MV-4-11 (cell line): ENCODE measurements around the gene SNX15.
"Not testable (repeated sequence)": the region's sequence is repeated elsewhere in the genome, so short reads cannot be mapped to it uniquely, and the experiment has no call there.

Experiments used
- DNase-seq: peaks from one replicate; lab custom pipeline; 2025; lab: John Stamatoyannopoulos, UW

The SNX15 gene

GRCh38 chr11:65016705-65017104, 10.5 kb upstream of the SNX15 start:
- DNase-seq: no peak

GRCh38 chr11:65017937-65018336, 9.3 kb upstream of the SNX15 start:
- no peak for DNase-seq

GRCh38 chr11:65019824-65020223, 7.4 kb upstream of the SNX15 start:
- no peak for DNase-seq

- no peak for DNase-seq
Measured at GRCh38 chr11:65021003-65021402, 6.2 kb upstream of the SNX15 start.

GRCh38 chr11:65021509-65021908, 5.7 kb upstream of the SNX15 start:
- no peak for DNase-seq

- DNase-seq: not testable (repeated sequence)
Measured at GRCh38 chr11:65023502-65023901, 3.7 kb upstream of the SNX15 start.

GRCh38 chr11:65026810-65027209, 429 bp upstream of the SNX15 start:
- no peak for DNase-seq

- no peak for DNase-seq
Measured at GRCh38 chr11:65032216-65032615, 5.0 kb downstream of the SNX15 start.

- DNase-seq: no peak
Measured at GRCh38 chr11:65034423-65034822, 7.2 kb downstream of the SNX15 start.

- no peak for DNase-seq
Measured at GRCh38 chr11:65035579-65035978, 8.3 kb downstream of the SNX15 start.

- DNase-seq: no peak
Measured at GRCh38 chr11:65036931-65037330, 9.7 kb downstream of the SNX15 start.

GRCh38 chr11:65040520-65040846, 13.2 kb downstream of the SNX15 start:
- no peak for DNase-seq

GRCh38 chr11:65040847-65041622, 13.8 kb downstream of the SNX15 start, which contains the start of gene SAC3D1:
SAC3D1 (plus strand) TSS chr11:65041210; CDS start chr11:65041293, 83 bp downstream.
- DNase-seq: peak; percentile 97

- no peak for DNase-seq
Measured at GRCh38 chr11:65042891-65043290, 15.7 kb downstream of the SNX15 start.

- peak; percentile 65 for DNase-seq
Measured at GRCh38 chr11:65043881-65044501, 16.8 kb downstream of the SNX15 start.

- DNase-seq: no peak
Measured at GRCh38 chr11:65045061-65045460, 17.8 kb downstream of the SNX15 start.

GRCh38 chr11:65045728-65046127, 18.5 kb downstream of the SNX15 start:
- no peak for DNase-seq

- DNase-seq: no peak
Measured at GRCh38 chr11:65047581-65048422, 20.6 kb downstream of the SNX15 start.

GRCh38 chr11:65051398-65051858, 24.2 kb downstream of the SNX15 start:
- no peak for DNase-seq

GRCh38 chr11:65053827-65054508, 26.7 kb downstream of the SNX15 start:
- DNase-seq: no peak

- DNase-seq: no peak
Measured at GRCh38 chr11:65055538-65055937, 28.3 kb downstream of the SNX15 start.

GRCh38 chr11:65056999-65057398, 29.8 kb downstream of the SNX15 start:
- DNase-seq: no peak
